Endothelial cell of umbilical vein (primary cell): ENCODE results near the gene ARMS2. TPM values are rescaled to one million over a fixed set of nuclear protein-coding genes. Genes with fewer than 3 reads are reported as not detected.

Experiments used
- BruUV-seq: library from RNA; stranded (reverse); fragments of 400-500 nt; replicated peaks from 2 replicates; lab custom pipeline; 2021; lab: Mats Ljungman, UMichigan
- CTCF ChIA-PET: fragments of 300-600, 350-600 bp; sonication (Branson Sonifier 250); formaldehyde crosslinking; loops from one replicate; lab custom pipeline; 2021; ENCODE audit warnings: antibody characterized with exemption, inconsistent platforms; lab: Charles Lee
- POLR2A ChIA-PET: fragments of 300-600, 350-600 bp; sonication (Branson Sonifier 250); formaldehyde crosslinking; loops from one replicate; lab custom pipeline; 2021; ENCODE audit warnings: antibody characterized with exemption, inconsistent platforms; lab: Charles Lee
- DNase-seq: peaks from one replicate; pipeline ENCODE4 v3.0.0-alpha.2; 2011; ENCODE audit warnings: low read depth, low spot score
- FAIRE-seq: peaks from 2 replicates; lab custom pipeline; 2011; peaks lifted over from hg19 to GRCh38; lab: Jason Lieb, UNC
- H2AFZ ChIP-seq: 2 replicates; pipeline ENCODE4 v1.6.0; 2012; ENCODE audit warnings: low read depth, low read length, control low read depth, inconsistent platforms
- H3K27ac ChIP-seq: 2 replicates; pipeline ENCODE4 v1.5.1; 2011; ENCODE audit warnings: low read depth, mild to moderate bottlenecking, control low read depth, low read length, moderate library complexity; ENCODE audit not compliant: insufficient read depth
- H3K27me3 ChIP-seq, 2 experiments: 2 replicates each; pipeline versions ENCODE4 v1.6.0 to v1.6.1; 2011; ENCODE audit warnings: low read length in 2 of 2, mixed read lengths in 1 of 2; ENCODE audit not compliant: control insufficient read depth in 2 of 2, insufficient read depth in 2 of 2
- H3K36me3 ChIP-seq, 2 experiments: 2 replicates in 1 of 2; 3 replicates in 1 of 2; pipeline ENCODE4 v1.5.1; 2011; ENCODE audit warnings: low read length in 2 of 2, mild to moderate bottlenecking in 1 of 2, moderate library complexity in 1 of 2; ENCODE audit not compliant: control insufficient read depth in 2 of 2, insufficient read depth in 2 of 2; ENCODE audit errors: extremely low read depth in 1 of 2
- H3K4me1 ChIP-seq: 3 replicates; pipeline ENCODE4 v1.5.1; 2011; ENCODE audit warnings: mild to moderate bottlenecking, low read length; ENCODE audit not compliant: control insufficient read depth, insufficient read depth; ENCODE audit errors: extremely low read depth
- H3K4me2 ChIP-seq: 2 replicates; pipeline ENCODE4 v1.6.1; 2011; ENCODE audit warnings: low read length, control low read depth, mixed read lengths; ENCODE audit not compliant: insufficient read depth
- H3K4me3 ChIP-seq, 3 experiments: fragments of 200-600 bp in 1 of 3; sonication (generic), shearing (Covaris generic) in 1 of 3; replicated peaks in 1 of 3; 2 replicates each; pipeline ENCODE4 v1.5.1; 2011 to 2016; ENCODE audit warnings: control low read depth in 3 of 3, low read length in 3 of 3, mild to moderate bottlenecking in 2 of 3, inconsistent platforms in 1 of 3, low read depth in 1 of 3, moderate library complexity in 1 of 3; ENCODE audit not compliant: insufficient read depth in 1 of 3
- H3K79me2 ChIP-seq: 2 replicates; pipeline ENCODE4 v1.6.0; 2012; ENCODE audit warnings: low read length, inconsistent platforms; ENCODE audit not compliant: control insufficient read depth, insufficient read depth
- H3K9ac ChIP-seq: replicated peaks from 2 replicates; pipeline ENCODE3; 2011; ENCODE audit warnings: low read length, control low read depth; ENCODE audit not compliant: insufficient read depth; ENCODE audit errors: extremely low read depth
- H3K9me1 ChIP-seq: replicated peaks from 3 replicates; pipeline ENCODE4 v1.6.0; 2011; ENCODE audit warnings: mild to moderate bottlenecking, low read length; ENCODE audit not compliant: control insufficient read depth, insufficient read depth; ENCODE audit errors: extremely low read depth
- H3K9me3 ChIP-seq: replicated peaks from 2 replicates; pipeline ENCODE4 v1.5.1; 2012; ENCODE audit warnings: low read length, inconsistent platforms; ENCODE audit not compliant: control insufficient read depth, insufficient read depth
- H4K20me1 ChIP-seq: replicated peaks from 2 replicates; pipeline ENCODE3; 2011; ENCODE audit warnings: mild to moderate bottlenecking, low read length; ENCODE audit not compliant: control insufficient read depth, insufficient read depth; ENCODE audit errors: extremely low read depth
- EZH2 ChIP-seq: IDR thresholded peaks from 2 replicates; pipeline ENCODE4 v1.6.1; 2012; ENCODE audit warnings: borderline replicate concordance, low read depth, mild to moderate bottlenecking, moderate library complexity, low read length, inconsistent platforms; ENCODE audit not compliant: severe bottlenecking
- FOS ChIP-seq: IDR thresholded peaks from 2 replicates; pipeline ENCODE4 v1.6.1; 2011; ENCODE audit warnings: mild to moderate bottlenecking, low read length, moderate library complexity, borderline replicate concordance; ENCODE audit not compliant: insufficient read depth
- GATA2 ChIP-seq: IDR thresholded peaks from 2 replicates; pipeline ENCODE4 v1.7.0; 2011; ENCODE audit warnings: low read depth, mild to moderate bottlenecking, moderate library complexity, mixed read lengths, low read length; ENCODE audit not compliant: insufficient read length, insufficient read depth
- JUN ChIP-seq: IDR thresholded peaks from 2 replicates; pipeline ENCODE4 v1.6.1; 2011; ENCODE audit warnings: borderline replicate concordance, low read depth; ENCODE audit not compliant: insufficient read length, insufficient read depth
- MYC ChIP-seq: IDR thresholded peaks from one replicate; pipeline ENCODE4 v1.6.1; 2011; ENCODE audit warnings: mild to moderate bottlenecking, low read depth, low read length
- POLR2A ChIP-seq: IDR thresholded peaks from 2 replicates; pipeline ENCODE4 v1.6.1; 2012; ENCODE audit warnings: low read depth, mild to moderate bottlenecking, control low read depth, low read length
- POLR2AphosphoS5 ChIP-seq: IDR thresholded peaks from 2 replicates; pipeline ENCODE4 v1.6.1; 2012; ENCODE audit warnings: low read depth, mild to moderate bottlenecking, control low read depth, low read length, moderate library complexity; ENCODE audit not compliant: insufficient read depth
- dilution Hi-C: fragments of 300-500 bp; cut with MboI; formaldehyde crosslinking; loops from one replicate; pipeline ENCODE4 v1.15.0; 2019; ENCODE audit warnings: low sequenced_read_pairs; ENCODE audit not compliant: extremely low pct_ligation_motif_present
- intact Hi-C: fragments of 100-400 bp; cut with micrococcal nuclease; formaldehyde crosslinking; loops from one replicate; pipeline ENCODE4 v1.10.0; 2022
- polyA plus RNA-seq, 4 experiments: library from polyadenylated mRNA; depleted of rRNA in 3 of 4; stranded (reverse) in 3 of 4; unstranded in 1 of 4; fragments of >200 nt; gene quantifications; 2 replicates each; pipeline versions ENCODE4 v1.2.1 to v1.2.3, GENCODE V29; 2011 to 2012; ENCODE audit warnings: missing spikeins in 1 of 4
- total RNA-seq: library from RNA; stranded (reverse); gene quantifications from 2 replicates; pipeline ENCODE4 v1.2.3, GENCODE V29; 2021
- TF ChIP-seq, protein P1 (sequence below), 2 donors: IDR thresholded peaks; 1 replicate in 1 of 2; 2 replicates in 1 of 2; pipeline ENCODE4 v1.5.1; 2011; ENCODE audit warnings: low read length in 2 of 2, mild to moderate bottlenecking in 2 of 2, moderate library complexity in 2 of 2, control low read depth in 1 of 2, inconsistent platforms in 1 of 2, low read depth in 1 of 2; ENCODE audit not compliant: insufficient read depth in 1 of 2; ENCODE audit errors: extremely low read depth in 1 of 2
- TF ChIP-seq, protein P2 (sequence below): IDR thresholded peaks from 2 replicates; pipeline ENCODE4 v1.6.1; 2011; ENCODE audit not compliant: insufficient read depth, insufficient read length

The ARMS2 gene
- total and polyA plus RNA-seq, 2 donors (not counting 3 experiments of a cell fraction or from before 2014, with no cell fraction given) = not detected

DNA sequence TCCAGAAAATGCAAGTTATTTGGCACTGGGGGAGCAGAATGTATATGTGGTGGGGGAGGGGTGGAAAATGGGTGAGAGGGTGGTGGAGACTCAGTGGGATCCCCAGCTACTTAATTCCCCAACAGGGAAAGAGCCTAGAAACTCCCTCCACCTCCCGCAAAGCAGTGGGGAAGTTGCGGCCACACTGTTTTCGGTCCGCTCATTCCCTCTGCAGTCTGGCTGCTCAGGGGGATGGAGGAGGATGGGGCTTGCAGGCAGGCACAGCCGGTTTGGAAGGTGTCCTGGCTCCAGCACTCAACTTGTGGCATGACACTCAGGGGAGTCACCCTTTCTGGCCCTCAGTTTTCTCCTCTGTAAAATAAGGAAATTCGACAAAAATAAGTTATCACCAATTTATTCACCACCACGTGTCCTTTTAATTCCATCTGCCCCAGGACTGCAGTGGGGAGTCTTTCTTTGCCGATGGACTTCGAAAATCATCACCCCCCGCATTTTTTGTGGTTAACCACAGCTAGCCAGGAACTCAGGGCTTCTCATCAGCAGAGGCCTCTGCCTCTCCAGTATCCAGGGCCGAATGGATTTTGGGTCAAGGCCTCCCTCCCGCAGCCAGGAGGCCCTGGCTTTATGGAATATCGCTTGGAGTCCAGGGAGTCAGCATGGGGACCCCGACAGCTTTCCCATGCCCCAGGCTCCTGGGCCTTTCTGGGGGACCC, 5.3 kb downstream of the ARMS2 start:
- no peaks in the 10 kb centered on the region for H3K9me3 ChIP-seq
- H4K20me1 ChIP-seq = no peaks in the 10 kb centered on the region
- H3K9me1 ChIP-seq = no peaks in the 10 kb centered on the region
- no peak overlapping the region for H3K9ac ChIP-seq
- ChIA-PET POLR2A (no interaction called here), CTCF (interaction anchor here (1.3 kb wide), 1 partner anchor 9 kb away, joined by 6 read pairs; no protein-coding TSS in a partner anchor)
- peaks cover 14% of the 10 kb centered on the region for H3K4me1 ChIP-seq
- H3K79me2 ChIP-seq = peaks cover 13% of the 10 kb centered on the region
- FAIRE-seq (no peak), DNase-seq (no peak)
- intact Hi-C loops = loop anchor here (10.0 kb wide), 1 partner anchor 1955 kb away; the partner anchor contains the start of gene OAT
- no TSS peak for BruUV-seq
- no peak overlapping the region for H3K4me3 ChIP-seq
- H3K27ac ChIP-seq = no peak overlapping the region
- no peaks in the 10 kb centered on the region for H3K36me3 ChIP-seq
- no peak for TF ChIP-seq GATA2
- TF ChIP-seq MYC = no peak
- TF ChIP-seq, protein P1, sequence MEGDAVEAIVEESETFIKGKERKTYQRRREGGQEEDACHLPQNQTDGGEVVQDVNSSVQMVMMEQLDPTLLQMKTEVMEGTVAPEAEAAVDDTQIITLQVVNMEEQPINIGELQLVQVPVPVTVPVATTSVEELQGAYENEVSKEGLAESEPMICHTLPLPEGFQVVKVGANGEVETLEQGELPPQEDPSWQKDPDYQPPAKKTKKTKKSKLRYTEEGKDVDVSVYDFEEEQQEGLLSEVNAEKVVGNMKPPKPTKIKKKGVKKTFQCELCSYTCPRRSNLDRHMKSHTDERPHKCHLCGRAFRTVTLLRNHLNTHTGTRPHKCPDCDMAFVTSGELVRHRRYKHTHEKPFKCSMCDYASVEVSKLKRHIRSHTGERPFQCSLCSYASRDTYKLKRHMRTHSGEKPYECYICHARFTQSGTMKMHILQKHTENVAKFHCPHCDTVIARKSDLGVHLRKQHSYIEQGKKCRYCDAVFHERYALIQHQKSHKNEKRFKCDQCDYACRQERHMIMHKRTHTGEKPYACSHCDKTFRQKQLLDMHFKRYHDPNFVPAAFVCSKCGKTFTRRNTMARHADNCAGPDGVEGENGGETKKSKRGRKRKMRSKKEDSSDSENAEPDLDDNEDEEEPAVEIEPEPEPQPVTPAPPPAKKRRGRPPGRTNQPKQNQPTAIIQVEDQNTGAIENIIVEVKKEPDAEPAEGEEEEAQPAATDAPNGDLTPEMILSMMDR (IDR thresholded peaks at IDR 0.05; ENCODE audit: extremely low read depth in 1 of 2, insufficient read depth in 1 of 2, low read depth in 1 of 2, low read length in 2 of 2) = no peak
- no peaks in the 10 kb centered on the region for H3K27me3 ChIP-seq
- dilution Hi-C loops = no loop called here
- no peak overlapping the region for H2AFZ ChIP-seq
- no peak overlapping the region for H3K4me2 ChIP-seq

DNA sequence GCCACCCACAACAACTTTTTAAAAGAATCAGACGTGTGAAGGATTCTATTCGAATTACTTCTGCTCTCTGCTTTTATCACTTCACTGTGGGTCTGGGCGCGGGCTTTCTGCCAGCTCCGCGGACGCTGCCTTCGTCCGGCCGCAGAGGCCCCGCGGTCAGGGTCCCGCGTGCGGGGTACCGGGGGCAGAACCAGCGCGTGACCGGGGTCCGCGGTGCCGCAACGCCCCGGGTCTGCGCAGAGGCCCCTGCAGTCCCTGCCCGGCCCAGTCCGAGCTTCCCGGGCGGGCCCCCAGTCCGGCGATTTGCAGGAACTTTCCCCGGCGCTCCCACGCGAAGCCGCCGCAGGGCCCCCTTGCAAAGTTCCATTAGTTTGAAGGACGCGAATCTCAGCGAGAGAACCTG, 6.4 kb downstream of the ARMS2 start:
- intact Hi-C loops = loop anchor here (1.0 to 10.0 kb wide), 2 partner anchors 33 to 1954 kb away; partner anchors contain the start of gene OAT
- dilution Hi-C loops = no loop called here
- Histone ChIP-seq H2AFZ (peak overlapping the region; percentile 59), H3K27ac (peak overlapping the region; percentile 46), H3K79me2 (peaks cover 13% of the 10 kb centered on the region), H3K4me3 (peak overlapping the region; percentile 43 to 71 (median 48)), H3K4me1 (peaks cover 14% of the 10 kb centered on the region), H3K9ac (peak overlapping the region; percentile 75), H3K9me3 (no peaks in the 10 kb centered on the region), H3K27me3 (no peaks in the 10 kb centered on the region), H3K36me3 (no peaks in the 10 kb centered on the region), H3K4me2 (peak overlapping the region; percentile 72), H4K20me1 (no peaks in the 10 kb centered on the region), H3K9me1 (no peaks in the 10 kb centered on the region)
- DNase-seq (peak; percentile 34), FAIRE-seq (no peak)
- TF ChIP-seq POLR2A = no peak
- no peak for TF ChIP-seq JUN
- no peak for TF ChIP-seq EZH2
- TF ChIP-seq, protein P2, sequence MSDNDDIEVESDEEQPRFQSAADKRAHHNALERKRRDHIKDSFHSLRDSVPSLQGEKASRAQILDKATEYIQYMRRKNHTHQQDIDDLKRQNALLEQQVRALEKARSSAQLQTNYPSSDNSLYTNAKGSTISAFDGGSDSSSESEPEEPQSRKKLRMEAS = no peak
- TF ChIP-seq, protein P1 (IDR thresholded peaks at IDR 0.05; ENCODE audit: extremely low read depth in 1 of 2, insufficient read depth in 1 of 2, low read depth in 1 of 2, low read length in 2 of 2) = no peak
- no peak for TF ChIP-seq GATA2
- TF ChIP-seq FOS = no peak
- no peak for TF ChIP-seq MYC
- no peak for TF ChIP-seq POLR2AphosphoS5
- POLR2A ChIA-PET = no interaction called here
- CTCF ChIA-PET = interaction anchor here (1.1 to 1.3 kb wide), 3 partner anchors 11 to 105 kb away, joined by 5 to 12 read pairs (median 6); no protein-coding TSS in a partner anchor
- no TSS peak for BruUV-seq
